ENCODE measurements around the gene NOXRED1. TPM values are rescaled to one million over a fixed set of nuclear protein-coding genes. Genes with fewer than 3 reads are reported as not detected.

Gene NOXRED1
- polyA plus RNA-seq, 1 experiment = 0.18 TPM

GRCh38 chr14:77409131-77409533, 14.2 kb downstream of the NOXRED1 start:
- H3K27me3 ChIP-seq (ENCODE audit: control insufficient read depth, insufficient read depth, low read length) = no peaks in the 10 kb centered on the region
- ChIA-PET POLR2A (no interaction called here), CTCF (interaction anchor here (0.8 kb wide), 1 partner anchor 107 kb away, joined by 4 read pairs; no protein-coding TSS in a partner anchor)
- no peak for DNase-seq (ENCODE audit: low read depth)
- H3K4me3 ChIP-seq (ENCODE audit: low read depth, low read length) = no peak overlapping the region
- 0 out of 2 replicates have a peak, but pooled peaks have one; percentile 12 for TF ChIP-seq CTCF (IDR thresholded peaks at IDR 0.05; ENCODE audit: insufficient read depth, low read depth, low read length)
- no peaks in the 10 kb centered on the region for H3K36me3 ChIP-seq (ENCODE audit: control insufficient read depth, insufficient read depth, low read length)

- no peak for TF ChIP-seq CTCF (IDR thresholded peaks at IDR 0.05; ENCODE audit: insufficient read depth, low read depth, low read length)
- H3K36me3 ChIP-seq (ENCODE audit: control insufficient read depth, insufficient read depth, low read length) = no peaks in the 10 kb centered on the region
- H3K4me3 ChIP-seq (ENCODE audit: low read depth, low read length) = no peak overlapping the region
- no peak for DNase-seq (ENCODE audit: low read depth)
- ChIA-PET POLR2A (no interaction called here), CTCF (interaction anchor here (1.2 kb wide), 1 partner anchor 255 kb away, joined by 4 read pairs; no protein-coding TSS in a partner anchor)
- H3K27me3 ChIP-seq (ENCODE audit: control insufficient read depth, insufficient read depth, low read length) = no peaks in the 10 kb centered on the region
Observed at GRCh38 chr14:77407158-77407557, 16.2 kb downstream of the NOXRED1 start.

GRCh38 chr14:77406718-77407117, 16.6 kb downstream of the NOXRED1 start:
- no peak for DNase-seq (ENCODE audit: low read depth)
- CTCF ChIA-PET = interaction anchor here (1.2 kb wide), 1 partner anchor 254 kb away, joined by 4 read pairs; no protein-coding TSS in a partner anchor
- H3K36me3 ChIP-seq (ENCODE audit: control insufficient read depth, insufficient read depth, low read length) = no peaks in the 10 kb centered on the region
- H3K4me3 ChIP-seq (ENCODE audit: low read depth, low read length) = no peak overlapping the region
- no peaks in the 10 kb centered on the region for H3K27me3 ChIP-seq (ENCODE audit: control insufficient read depth, insufficient read depth, low read length)
- no peak for TF ChIP-seq CTCF (IDR thresholded peaks at IDR 0.05; ENCODE audit: insufficient read depth, low read depth, low read length)
- POLR2A ChIA-PET = no interaction called here

GRCh38 chr14:77406086-77406485, 17.2 kb downstream of the NOXRED1 start:
- Histone ChIP-seq H3K27me3 (ENCODE audit: control insufficient read depth, insufficient read depth, low read length) (no peaks in the 10 kb centered on the region), H3K4me3 (ENCODE audit: low read depth, low read length) (no peak overlapping the region), H3K36me3 (ENCODE audit: control insufficient read depth, insufficient read depth, low read length) (no peaks in the 10 kb centered on the region)
- no peak for DNase-seq (ENCODE audit: low read depth)
- POLR2A ChIA-PET = no interaction called here
- CTCF ChIA-PET = interaction anchor here (1.2 kb wide), 1 partner anchor 254 kb away, joined by 4 read pairs; no protein-coding TSS in a partner anchor
- no peak for TF ChIP-seq CTCF (IDR thresholded peaks at IDR 0.05; ENCODE audit: insufficient read depth, low read depth, low read length)

DNA sequence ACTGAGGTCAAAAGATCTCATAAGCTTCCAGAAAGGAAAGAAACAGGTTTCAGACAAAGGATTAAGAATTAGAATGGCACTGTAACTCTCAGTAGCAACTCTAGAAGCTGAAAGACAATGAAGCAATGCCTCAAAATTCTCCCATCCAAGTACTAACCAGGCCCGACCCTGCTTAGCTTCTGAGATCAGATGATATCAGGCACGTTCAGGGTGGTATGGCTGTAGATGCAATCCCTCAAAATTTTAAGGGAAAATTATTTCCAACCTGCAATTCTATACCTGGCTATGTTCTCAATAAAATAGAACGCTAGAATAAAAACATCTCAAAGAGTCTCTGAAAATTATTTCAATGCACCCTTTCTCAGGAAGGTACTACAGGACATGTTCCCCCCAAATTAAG, 19.6 kb downstream of the NOXRED1 start:
- Histone ChIP-seq H3K4me3 (ENCODE audit: low read depth, low read length) (no peak overlapping the region), H3K36me3 (ENCODE audit: control insufficient read depth, insufficient read depth, low read length) (no peaks in the 10 kb centered on the region), H3K27me3 (ENCODE audit: control insufficient read depth, insufficient read depth, low read length) (no peaks in the 10 kb centered on the region)
- ChIA-PET CTCF (no interaction called here), POLR2A (no interaction called here)
- DNase-seq (ENCODE audit: low read depth) = no peak
- no peak for TF ChIP-seq CTCF (IDR thresholded peaks at IDR 0.05; ENCODE audit: insufficient read depth, low read depth, low read length)

Measured in BJ (cell line).